ENCODE data around the gene MTG2.

Gene MTG2

GRCh38 chr20:62186887-62187866, 4.3 kb downstream of the MTG2 start:
- DNase-seq: no peak

- no peak for DNase-seq
Measured at GRCh38 chr20:62190639-62191411, 8.0 kb downstream of the MTG2 start.

GRCh38 chr20:62191781-62192559, 9.1 kb downstream of the MTG2 start:
- DNase-seq: no peak

- DNase-seq: no peak
Measured at GRCh38 chr20:62192635-62193034, 9.8 kb downstream of the MTG2 start.

GRCh38 chr20:62193079-62194025, 10.5 kb downstream of the MTG2 start:
- no peak for DNase-seq

GRCh38 chr20:62195075-62195405, 12.2 kb downstream of the MTG2 start:
- no peak for DNase-seq

GRCh38 chr20:62195736-62196135, 12.9 kb downstream of the MTG2 start:
- no peak for DNase-seq

GRCh38 chr20:62196286-62196685, 13.5 kb downstream of the MTG2 start:
- no peak for DNase-seq

- DNase-seq: no peak
Measured at GRCh38 chr20:62197311-62197710, 14.5 kb downstream of the MTG2 start.

- no peak for DNase-seq
Measured at GRCh38 chr20:62197801-62198200, 15.0 kb downstream of the MTG2 start.

GRCh38 chr20:62198496-62198895, 15.7 kb downstream of the MTG2 start:
- no peak for DNase-seq

GRCh38 chr20:62198931-62199330, 16.1 kb downstream of the MTG2 start:
- no peak for DNase-seq

- no peak for DNase-seq
Measured at GRCh38 chr20:62200491-62201172, 17.8 kb downstream of the MTG2 start.

GRCh38 chr20:62201173-62202082, 18.6 kb downstream of the MTG2 start:
- DNase-seq: peak; percentile 70 to 95

- DNase-seq: peak in 1 of 2 experiments; percentile 18
Measured at GRCh38 chr20:62202083-62202395, 19.2 kb downstream of the MTG2 start.

- no peak for DNase-seq
Measured at GRCh38 chr20:62202676-62203377, 20.0 kb downstream of the MTG2 start.

- peak; percentile 27 to 64 for DNase-seq
Measured at GRCh38 chr20:62203378-62204030, 20.7 kb downstream of the MTG2 start.

GRCh38 chr20:62205618-62206387, 23.0 kb downstream of the MTG2 start:
- DNase-seq: no peak

Data from NCI-H2081 (cell line).